OCI-M2 (cell line): ENCODE results near the gene ADGB.
A peak's percentile ranks its signal among the peaks of the same experiment; 100 is the strongest.

Experiments
- DNase-seq: peaks from one replicate; lab custom pipeline; 2025; ENCODE audit not compliant: unreplicated experiment; lab: John Stamatoyannopoulos, UW

ADGB gene

DNA sequence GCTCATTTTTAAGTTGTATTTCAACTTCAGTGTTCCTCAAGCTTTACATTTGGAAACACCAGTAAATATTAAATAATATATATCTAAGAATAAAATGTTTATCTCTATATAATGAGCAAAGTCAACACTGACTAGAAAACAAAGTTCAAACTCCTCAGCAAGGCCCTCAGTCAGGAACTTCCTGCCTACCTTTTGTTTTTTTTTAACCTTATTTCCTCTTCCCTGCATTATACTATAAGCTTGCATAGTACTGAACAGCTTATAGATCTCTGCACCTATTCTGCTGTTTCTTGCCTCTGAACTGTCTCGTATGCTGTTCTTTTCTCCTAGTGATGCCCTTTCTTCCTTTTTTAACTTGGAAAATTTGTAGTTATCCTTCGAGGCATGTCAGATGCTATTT is 29.6 kb downstream of the ADGB start:
- DNase-seq: no peak

DNA sequence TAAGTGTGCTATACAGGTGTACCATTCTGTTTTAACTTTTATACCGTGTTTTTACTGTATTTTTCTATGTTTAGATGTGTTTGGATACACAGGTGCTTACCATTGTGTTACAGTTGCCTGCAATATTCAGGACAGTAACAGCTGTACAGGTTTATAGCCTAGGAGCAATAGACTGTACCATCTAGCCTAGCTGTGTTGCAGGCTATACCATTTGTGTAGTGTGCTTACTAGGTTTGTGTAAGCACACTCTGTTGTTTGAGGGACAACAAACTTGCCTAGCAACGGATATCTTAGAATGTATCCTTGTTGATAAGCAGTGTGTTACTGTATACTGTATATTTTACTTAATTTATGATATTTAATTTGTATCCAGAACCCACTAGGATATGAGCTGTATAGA is 35.2 kb downstream of the ADGB start:
- no peak for DNase-seq

DNA sequence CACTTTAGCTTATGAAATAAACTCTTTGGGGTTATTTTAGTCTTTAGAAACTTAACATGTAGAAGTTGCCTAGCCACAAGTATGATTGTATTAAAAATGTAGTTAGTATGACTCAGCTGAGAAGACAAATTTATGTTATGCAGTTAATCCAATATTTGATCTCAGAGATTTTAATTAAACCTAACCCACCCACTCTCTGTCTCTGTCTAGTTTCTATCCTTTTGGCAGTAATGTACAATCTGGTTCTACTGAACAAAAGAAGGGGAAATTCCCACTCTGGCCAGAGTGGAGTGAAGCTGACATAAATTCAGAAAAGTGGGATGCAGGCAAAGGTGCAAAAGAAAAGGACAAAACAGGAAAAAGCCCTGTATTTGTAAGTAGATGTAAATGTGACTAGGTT is 36.4 kb downstream of the ADGB start:
- no peak for DNase-seq

DNA sequence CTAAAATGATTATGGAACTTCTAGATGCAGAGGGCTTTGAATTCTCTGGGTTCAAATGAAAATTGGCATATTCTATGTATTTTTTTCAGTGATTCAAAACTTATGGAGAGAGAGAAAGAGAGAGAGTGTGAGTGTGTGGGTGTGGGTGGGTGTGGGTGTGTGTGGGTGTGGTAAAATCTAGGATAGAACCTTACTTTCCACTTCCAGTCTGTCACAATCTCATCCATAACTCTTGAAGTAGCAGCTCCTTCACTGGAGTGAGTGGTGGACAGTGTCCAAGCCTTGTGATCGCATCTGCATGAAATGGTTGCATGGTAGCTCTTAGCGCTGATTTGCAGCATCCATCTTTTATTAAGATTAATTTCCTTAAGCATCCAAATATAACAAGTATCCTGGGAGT is 37.7 kb downstream of the ADGB start:
- no peak for DNase-seq

DNA sequence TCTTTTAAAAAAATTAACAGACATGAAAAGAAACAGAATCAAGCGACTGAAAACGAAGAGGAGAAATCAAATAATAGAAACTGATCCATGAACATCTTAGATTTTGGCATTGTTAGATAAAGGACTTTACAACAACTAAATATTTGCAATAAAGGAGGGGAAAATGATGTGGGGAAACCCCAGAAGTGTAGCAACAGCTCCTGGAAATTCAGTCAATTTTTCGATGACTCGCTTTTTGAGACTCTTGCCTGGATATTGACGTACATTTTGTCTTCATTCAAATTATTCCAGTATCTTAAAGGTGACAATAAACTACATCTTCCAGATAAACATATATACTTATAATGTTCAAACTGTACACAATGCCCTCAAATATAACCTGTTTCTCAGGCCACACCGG is 44.1 kb downstream of the ADGB start:
- DNase-seq: no peak

DNA sequence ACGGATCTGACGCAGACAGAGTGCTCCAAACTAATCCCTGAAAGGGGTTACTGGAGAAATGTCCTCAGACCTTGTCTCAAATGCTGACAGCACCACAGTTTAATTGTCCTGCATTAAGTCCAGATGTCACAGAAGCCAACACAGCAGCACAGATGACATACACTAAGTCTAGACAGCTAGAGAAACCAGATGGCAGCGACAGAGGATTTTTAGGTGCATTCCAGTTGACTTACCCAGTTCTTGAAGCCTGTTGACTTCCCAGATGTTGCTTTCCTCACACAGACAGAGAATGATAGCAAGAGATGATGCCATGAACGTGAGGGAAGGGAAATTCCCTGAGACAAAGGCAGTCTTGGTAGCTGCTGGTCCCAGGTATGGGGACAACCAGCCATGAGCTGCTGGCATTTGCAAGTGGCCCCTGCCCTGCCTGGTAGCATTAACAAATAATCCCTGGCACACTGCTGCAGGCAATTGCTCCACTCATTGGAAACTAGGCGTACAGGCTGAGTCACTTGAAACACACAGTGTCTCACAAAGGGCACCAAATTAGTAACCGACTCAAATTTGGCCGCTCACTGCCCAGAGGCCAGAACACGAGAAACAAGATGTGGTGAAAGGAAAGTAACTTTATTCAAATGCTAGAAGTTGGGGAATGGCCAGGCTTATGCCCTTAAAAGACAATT is 52.2 kb downstream of the ADGB start:
- DNase-seq: no peak

DNA sequence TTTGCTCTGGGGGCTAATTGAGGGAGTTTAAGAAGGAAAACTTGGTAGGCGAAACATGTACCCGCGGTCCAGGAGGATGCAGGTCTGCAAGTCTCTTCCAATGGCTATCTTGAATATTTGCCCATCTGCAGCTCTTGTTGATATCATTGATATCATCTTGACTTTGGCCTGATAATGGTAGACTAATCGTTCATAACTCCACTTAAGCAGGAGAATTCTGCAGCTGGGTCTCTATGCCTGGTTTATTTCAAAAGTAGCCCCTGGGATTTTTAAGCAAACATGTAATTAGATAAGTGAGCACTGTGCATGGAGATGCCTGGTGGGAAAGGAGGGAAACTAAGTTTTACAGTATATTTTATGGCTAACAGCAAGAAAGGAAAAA is 52.7 kb downstream of the ADGB start:
- no peak for DNase-seq

DNA sequence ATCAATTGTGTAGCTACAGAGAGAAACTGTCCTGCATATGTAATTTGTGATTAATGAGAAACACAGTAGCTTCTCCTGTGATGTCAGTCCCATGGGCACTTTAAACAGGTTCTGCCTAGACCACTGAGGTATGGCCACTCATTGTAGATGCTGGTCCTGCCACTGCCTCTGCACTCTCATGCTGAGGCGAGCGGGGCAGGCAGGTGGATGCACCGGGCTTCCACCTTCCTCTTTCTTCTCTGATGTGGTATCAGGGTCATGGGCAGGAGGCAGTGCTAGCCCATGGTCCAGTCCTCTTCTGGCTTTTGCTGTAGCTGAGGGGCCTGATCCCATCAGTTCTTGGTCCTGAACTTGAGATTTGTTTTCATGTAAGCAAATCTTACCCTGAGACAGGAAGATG is 58.7 kb downstream of the ADGB start:
- no peak for DNase-seq

DNA sequence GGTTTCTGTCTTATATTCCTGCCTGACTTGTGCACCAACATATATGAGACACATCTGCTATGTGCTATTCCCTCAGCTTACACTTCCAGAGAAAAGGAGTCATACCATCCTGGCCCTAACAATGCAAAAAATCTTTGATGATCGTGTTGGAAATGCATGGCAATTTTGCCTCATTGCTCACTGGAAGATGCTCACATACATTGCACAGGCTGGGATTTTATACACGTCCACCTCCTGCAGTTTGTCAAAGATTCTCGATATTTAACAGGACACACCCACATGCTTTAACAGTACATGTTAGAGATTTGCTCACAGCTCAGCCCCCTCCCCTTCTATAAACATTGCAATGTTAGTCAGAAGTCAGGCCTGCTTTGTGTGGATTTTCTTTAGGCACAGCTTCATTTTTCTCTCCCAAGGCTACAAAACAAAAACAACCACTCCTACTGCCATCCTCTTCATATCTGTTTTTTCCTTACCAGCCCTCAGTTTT is 66.1 kb downstream of the ADGB start:
- no peak for DNase-seq

DNA sequence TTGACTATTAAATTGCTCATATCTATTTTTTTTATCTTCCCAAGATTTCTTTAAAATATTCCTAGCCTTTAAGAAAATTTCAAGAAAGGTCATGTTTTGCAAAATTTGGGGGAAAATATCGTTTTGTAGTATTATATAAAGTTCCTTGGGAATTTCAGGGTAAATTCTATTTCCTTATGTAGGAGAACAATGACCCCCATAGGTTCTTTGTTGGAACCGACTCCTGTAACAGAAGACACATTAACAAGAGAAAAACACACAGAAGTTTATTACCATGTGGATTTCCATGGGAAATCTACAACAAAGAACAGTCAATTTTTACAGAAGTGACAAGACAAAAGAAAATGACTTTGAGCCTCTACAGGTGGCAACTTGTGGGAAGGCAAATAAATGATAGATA is 68.1 kb downstream of the ADGB start:
- no peak for DNase-seq

DNA sequence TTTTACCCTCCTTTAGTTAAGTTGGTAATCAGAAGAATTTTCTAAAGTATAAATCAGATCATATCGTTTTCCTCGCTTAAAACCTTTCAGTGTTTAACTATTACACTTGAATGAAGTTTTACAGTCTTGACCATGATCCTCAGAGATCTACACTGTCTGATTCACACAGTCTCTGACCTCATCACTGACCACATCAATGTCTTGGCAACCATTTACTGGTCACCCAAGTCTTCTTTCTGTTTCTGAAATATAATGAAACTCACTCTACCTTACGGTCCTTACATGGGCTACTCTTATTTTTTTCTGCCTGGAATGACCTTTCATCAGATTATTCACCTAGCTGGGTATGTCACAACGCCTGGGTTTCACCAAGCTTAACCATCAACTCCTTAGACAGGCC is 71.4 kb downstream of the ADGB start:
- no peak for DNase-seq

DNA sequence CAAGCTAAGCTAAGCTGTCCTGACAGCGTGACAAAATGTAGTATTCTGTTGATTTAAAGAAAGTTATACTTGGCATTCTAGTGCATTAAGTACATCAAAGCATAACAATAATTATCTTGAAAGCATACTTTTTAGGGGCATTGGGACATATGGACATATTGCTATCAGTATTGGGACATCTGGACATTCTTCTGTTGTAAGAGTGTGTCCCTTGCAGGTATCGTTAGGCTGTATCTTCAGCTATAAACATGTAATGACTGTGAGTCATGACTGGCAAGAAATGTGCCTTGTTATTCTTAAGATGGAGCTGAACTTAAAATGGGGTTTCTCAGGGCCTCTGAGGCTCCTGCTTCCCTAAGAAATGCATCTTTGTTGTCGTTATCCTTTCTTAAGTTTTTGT is 74.3 kb downstream of the ADGB start:
- no peak for DNase-seq

DNA sequence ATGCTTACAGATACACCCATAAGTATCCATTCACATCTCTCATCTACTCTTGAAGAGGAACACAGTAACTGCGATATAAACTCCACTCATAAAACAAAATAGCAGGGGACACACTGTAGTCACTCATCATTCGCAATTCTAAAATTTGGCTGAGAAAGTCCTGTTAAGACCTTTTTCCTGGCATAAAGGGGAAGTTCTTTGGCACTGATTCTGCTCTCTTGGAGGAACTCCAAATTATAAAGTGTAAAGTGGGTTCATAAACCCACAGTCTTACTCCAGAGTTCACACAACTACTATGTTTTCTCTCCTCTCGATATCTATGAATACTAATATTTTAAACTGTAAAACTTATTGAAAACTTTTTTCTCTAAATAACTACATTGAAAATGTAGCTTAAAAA is 80.6 kb downstream of the ADGB start:
- no peak for DNase-seq

DNA sequence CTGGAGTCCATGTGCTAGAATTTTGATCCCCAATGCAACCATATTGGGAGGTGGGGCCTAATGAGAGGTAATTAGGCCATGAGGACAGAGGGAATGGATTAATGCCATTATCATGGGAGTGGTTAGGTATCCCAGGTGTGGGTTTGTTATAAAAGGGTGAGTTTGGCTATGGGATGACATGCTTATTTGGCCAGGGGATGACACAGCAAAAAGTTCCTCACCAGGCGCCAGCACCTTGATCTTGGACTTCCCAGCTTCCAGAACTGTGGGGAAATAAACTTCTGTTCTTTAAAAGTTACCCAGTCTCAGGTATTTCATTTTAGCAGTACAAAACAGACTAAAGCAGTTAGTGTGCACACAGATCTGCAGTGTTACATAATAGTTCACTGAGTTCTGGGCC is 84.1 kb downstream of the ADGB start:
- DNase-seq: no peak

DNA sequence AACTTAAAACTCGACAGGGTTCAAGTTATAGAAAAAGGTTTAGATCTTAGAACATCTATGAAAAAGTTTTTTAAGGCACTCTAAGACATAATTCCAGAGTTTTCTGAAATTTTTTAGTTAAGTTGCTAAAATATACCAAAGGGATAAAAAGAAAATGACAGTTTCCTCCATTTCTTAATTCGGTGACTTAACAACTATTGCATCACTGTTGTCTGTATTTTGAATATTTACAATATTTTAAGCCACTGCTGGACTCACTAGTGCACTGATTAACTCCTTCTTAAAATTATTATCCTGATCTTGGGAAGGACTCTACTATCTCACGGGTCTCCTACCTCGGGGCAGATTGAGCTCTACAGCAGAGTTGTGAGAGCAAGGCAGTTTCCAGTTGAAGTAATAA is 91.0 kb downstream of the ADGB start:
- DNase-seq: no peak

DNA sequence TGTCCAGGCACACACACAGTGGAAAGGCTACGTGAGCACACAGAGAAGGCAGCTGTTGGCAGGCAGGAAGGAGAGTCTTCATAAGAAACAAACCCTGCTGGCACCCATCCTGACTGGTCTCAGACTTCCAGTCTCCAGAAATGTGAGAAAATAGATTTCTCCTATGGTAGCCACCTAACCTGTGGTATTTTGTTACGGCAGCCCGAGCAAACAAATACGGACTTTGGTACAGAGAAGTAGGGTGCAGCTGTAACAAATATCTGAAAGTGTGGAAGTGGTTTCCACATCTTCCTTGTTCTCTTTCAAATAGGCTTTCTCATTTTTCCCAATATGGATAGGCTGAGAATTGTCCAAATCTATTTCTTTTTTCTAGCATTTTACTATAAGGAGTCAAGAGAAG is 94.6 kb downstream of the ADGB start:
- DNase-seq: no peak

DNA sequence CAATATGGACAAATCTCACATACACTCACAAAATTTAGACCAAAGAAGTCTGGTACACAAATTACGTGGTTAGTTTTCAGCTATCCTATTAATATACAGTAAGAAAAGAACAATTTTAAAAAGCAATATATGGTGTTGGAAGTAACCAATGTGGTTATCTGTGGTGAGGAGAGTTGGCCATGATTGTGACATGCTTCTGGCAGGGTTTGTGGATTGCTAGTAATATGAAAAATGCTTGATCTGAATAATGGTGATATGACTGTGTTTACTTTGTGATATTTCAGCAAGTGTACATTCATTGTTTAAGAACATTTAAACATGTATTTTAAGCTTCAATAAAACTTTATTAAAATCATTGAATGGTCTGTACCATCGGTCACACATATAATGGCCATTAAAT is 99.1 kb downstream of the ADGB start:
- no peak for DNase-seq

DNA sequence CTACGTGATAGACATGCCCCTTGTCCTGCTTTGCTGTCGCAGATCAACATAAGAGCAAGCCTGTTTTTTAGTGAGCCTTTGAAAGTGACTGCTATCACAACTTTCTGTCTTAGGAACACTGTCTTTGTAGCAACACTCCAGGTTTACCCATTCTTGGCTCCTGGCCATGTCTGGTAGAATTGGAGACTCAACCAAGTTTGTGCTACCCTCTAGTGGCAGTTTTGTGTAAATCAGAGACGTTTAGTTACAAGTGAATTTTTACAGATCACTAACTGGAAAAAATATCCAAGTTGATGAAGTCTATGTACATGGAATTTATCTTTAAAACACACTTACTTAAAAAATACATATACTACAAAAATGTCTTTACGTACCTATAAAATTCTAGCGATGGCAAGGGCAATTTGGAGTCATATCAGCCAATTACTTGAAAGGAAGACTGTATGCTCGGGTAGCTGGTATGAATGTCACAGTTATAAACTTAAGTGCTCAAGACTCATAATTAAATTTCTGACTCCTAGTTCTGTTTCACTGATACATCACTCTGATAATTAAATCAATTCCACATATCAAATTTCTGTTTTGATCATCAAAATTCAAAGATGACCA is 101.4 kb downstream of the ADGB start:
- peak; percentile 64 for DNase-seq

DNA sequence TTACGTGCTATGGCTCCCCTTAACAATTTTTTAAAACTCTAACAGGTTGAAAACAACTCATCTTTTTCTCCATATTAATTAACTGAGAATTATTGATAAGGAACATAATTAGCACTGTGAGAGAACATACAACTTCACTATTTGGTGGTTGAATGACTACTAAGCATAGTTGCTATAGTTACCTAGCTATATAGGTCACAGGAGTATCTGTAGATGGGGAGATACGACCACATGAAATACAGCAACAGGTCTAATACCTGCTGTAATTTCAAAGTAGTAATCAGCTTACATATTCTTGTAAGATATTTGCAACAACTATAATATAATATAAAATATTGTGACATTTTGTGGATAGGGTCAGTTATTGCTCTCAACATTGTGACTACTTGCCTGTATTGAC is 102.9 kb downstream of the ADGB start:
- no peak for DNase-seq

DNA sequence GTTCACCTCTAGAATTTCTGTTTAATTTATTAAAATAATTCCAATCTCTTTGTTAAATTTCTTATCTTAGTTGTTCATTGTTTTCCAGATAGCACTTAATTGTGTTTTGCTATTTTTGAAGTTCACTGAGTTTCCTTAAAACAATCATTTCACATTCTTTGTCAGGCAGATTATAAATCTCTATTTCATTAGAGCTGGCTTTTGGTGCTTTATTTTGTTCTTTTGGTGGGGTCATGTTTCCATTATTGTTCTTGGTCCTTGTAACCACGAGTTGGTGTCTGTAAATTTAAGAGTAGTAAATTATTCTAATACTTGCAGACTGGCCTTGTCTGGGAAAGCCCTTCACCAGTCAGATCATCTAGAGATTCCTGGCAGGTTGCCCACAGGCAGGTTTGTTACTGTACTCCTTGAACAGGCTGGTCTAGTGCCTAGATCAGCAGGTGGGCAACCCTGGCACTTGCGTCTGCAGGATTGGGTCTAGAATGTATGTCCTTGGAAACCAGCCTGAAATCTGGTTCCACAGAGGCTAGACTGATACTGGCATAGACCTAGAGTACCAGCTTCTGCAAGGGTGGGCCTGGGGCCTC is 110.4 kb downstream of the ADGB start:
- no peak for DNase-seq

DNA sequence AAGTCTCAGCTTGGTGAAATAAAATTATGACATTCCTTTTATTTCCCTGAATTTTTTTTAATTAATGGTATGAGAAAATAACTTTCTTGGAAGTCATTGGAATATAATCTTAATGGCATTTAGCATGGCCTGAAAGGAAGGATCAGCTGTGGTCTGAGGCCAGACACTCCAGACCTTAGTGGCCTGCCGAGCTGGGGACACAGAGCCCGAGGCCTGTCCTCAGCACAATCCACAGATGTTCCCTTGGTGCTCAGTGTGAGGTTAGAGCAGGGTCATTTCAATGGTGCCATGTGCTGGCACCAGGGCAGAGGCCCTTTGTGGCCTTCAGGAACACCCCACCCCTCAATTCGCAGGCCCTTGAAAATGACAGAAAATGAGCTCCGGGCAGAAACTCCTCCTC is 120.6 kb downstream of the ADGB start:
- DNase-seq: no peak

DNA sequence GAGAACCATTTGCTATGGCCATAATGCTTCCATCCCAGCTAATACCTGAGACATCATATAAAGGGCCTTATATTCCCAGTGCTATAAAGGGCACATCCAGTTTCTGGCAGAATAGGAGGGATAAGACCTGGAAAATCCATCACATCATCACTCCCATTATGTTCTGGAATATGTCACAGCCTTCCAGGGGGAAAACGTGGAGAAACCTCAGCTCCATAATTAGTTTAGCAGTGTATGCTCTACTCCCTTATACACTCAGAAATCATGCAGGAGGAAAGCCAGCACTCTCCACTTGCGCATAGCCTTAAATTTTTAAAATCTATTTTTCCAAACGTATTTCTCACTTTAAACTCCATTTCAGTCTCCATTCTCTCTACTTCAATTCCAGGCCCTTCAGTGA is 140.9 kb downstream of the ADGB start:
- DNase-seq: no peak

DNA sequence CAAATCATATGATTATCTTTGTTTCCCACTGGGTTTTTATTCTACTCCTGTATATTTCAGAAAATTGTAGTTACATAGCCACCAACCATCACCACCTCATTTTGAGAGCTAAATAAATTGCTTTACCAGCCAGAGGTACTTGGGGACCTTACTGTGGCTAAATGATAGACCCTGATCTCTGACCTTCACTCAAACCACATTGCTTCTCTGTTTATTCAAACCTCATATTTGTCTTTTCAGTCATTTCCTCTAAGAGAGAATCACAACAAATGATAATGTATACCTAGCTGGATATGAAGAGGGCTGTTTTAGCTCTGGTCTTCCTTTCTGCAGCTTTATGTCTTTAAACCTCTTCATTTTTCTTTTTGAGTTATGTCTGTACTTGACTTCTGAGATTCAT is 142.8 kb downstream of the ADGB start:
- no peak for DNase-seq
